Measurements from ENCODE around the gene SLC27A1.
"Not testable (repeated sequence)": the region's sequence is repeated elsewhere in the genome, so short reads cannot be mapped to it uniquely, and the experiment has no call there.

Gene SLC27A1

GRCh38 chr19:17499648-17500446 is 29.5 kb downstream of the SLC27A1 start:
- H3K9me3 ChIP-seq (ENCODE audit: low read length): no peaks in the 10 kb centered on the region
- no peak overlapping the region for H3K4me3 ChIP-seq (ENCODE audit: low read length)
- no peak overlapping the region for H2AFZ ChIP-seq (ENCODE audit: low read depth, low read length)
- H3K27me3 ChIP-seq (ENCODE audit: insufficient read depth, low read length): no peaks in the 10 kb centered on the region
- peaks cover 12% of the 10 kb centered on the region for H3K4me1 ChIP-seq (ENCODE audit: insufficient read depth, low read length)
- no peaks in the 10 kb centered on the region for H3K36me3 ChIP-seq (ENCODE audit: insufficient read depth, low read length)

GRCh38 chr19:17500447-17501198 is 30.3 kb downstream of the SLC27A1 start:
- Histone ChIP-seq H3K36me3 (ENCODE audit: insufficient read depth, low read length) (no peaks in the 10 kb centered on the region), H3K27me3 (ENCODE audit: insufficient read depth, low read length) (no peaks in the 10 kb centered on the region), H2AFZ (ENCODE audit: low read depth, low read length) (no peak overlapping the region), H3K9me3 (ENCODE audit: low read length) (no peaks in the 10 kb centered on the region), H3K4me1 (ENCODE audit: insufficient read depth, low read length) (peaks cover 12% of the 10 kb centered on the region), H3K4me3 (ENCODE audit: low read length) (no peak overlapping the region)

DNA sequence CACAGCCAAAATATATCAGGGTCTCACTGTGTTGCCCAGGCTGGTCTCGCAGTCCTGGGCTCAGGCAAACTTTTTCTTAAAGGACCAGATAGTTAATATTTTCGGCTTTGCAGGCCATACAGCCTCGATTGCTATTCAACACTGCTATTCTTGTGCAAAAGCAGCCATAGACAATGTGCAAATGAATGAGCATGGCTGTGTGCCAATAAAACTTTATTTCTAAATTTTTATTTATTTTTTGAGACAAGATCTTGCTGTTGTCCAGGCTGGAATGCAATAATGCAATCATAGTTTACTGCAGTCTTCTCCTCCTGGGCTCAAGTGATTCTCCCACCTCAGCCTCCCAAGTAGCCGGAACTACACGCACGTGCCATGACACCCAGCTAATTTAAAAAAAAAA is 32.9 kb downstream of the SLC27A1 start:
- no peaks in the 10 kb centered on the region for H3K9me3 ChIP-seq (ENCODE audit: low read length)

GRCh38 chr19:17504030-17504429 is 33.7 kb downstream of the SLC27A1 start:
- Histone ChIP-seq H3K9me3 (ENCODE audit: low read length) (no peaks in the 10 kb centered on the region), H2AFZ (ENCODE audit: low read depth, low read length) (no peak overlapping the region), H3K4me1 (ENCODE audit: insufficient read depth, low read length) (peaks cover 3% of the 10 kb centered on the region), H3K4me3 (ENCODE audit: low read length) (no peak overlapping the region), H3K36me3 (ENCODE audit: insufficient read depth, low read length) (no peaks in the 10 kb centered on the region), H3K27me3 (ENCODE audit: insufficient read depth, low read length) (no peaks in the 10 kb centered on the region)

More for the DNA sequence above, 32.9 kb downstream of the SLC27A1 start:
- Histone ChIP-seq H3K4me1 (ENCODE audit: insufficient read depth, low read length) (peaks cover 5% of the 10 kb centered on the region), H2AFZ (ENCODE audit: low read depth, low read length) (no peak overlapping the region), H3K27me3 (ENCODE audit: insufficient read depth, low read length) (no peaks in the 10 kb centered on the region), H3K4me3 (ENCODE audit: low read length) (no peak overlapping the region), H3K36me3 (ENCODE audit: insufficient read depth, low read length) (no peaks in the 10 kb centered on the region)

- H2AFZ ChIP-seq (ENCODE audit: low read depth, low read length): no peak overlapping the region
- H3K27me3 ChIP-seq (ENCODE audit: insufficient read depth, low read length): no peaks in the 10 kb centered on the region
- no peaks in the 10 kb centered on the region for H3K9me3 ChIP-seq (ENCODE audit: low read length)
- no peak overlapping the region for H3K4me3 ChIP-seq (ENCODE audit: low read length)
- H3K36me3 ChIP-seq (ENCODE audit: insufficient read depth, low read length): no peaks in the 10 kb centered on the region
- peaks cover 3% of the 10 kb centered on the region for H3K4me1 ChIP-seq (ENCODE audit: insufficient read depth, low read length)
Measured at GRCh38 chr19:17504456-17504855, 34.1 kb downstream of the SLC27A1 start.

DNA sequence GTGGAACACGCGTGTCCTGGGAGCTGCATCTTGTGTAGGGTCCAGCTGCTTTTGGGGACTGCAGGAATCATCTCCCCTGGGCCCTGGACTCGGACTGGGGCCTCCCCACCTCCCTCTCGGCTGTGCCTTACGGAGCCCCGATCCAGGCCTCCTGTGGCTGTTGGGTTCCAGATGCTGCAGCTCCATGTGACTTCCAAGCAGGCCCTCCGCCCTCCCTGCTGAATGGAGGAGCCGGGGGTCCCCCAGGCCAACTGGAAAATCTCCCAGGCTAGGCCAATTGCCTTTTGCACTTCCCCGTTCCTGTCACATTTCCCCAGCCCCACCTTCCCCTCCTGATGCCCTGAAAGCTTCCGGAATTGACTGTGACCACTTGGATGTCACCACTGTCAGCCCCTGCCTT is 34.9 kb downstream of the SLC27A1 start:
- H3K4me1 ChIP-seq (ENCODE audit: insufficient read depth, low read length): no peaks in the 10 kb centered on the region
- H3K9me3 ChIP-seq (ENCODE audit: low read length): peaks cover under 1% of the 10 kb centered on the region
- H2AFZ ChIP-seq (ENCODE audit: low read depth, low read length): no peak overlapping the region
- no peak overlapping the region for H3K4me3 ChIP-seq (ENCODE audit: low read length)
- H3K27me3 ChIP-seq (ENCODE audit: insufficient read depth, low read length): no peaks in the 10 kb centered on the region
- H3K36me3 ChIP-seq (ENCODE audit: insufficient read depth, low read length): no peaks in the 10 kb centered on the region

DNA sequence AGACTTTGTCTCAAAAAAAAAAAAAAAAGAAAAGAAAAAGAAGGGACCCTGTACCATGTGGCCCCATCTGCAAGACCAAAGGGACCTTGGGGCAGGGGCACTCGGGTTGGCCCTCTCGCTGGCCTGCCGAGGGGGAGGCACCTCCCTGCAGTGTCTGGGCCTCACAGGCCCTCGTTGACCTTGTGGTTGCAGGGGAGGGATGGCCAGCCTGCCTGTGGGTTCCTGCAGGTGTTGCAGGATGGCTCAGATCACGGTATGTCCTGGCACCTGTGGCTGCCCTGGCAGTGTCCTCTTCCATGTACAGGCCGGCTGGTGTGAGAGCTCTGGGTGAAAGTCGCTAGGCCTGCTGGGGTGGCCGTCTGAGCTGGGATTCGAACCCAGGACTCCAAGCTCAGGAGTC is 36.4 kb downstream of the SLC27A1 start:
- Histone ChIP-seq H3K27me3 (ENCODE audit: insufficient read depth, low read length) (no peaks in the 10 kb centered on the region), H3K4me3 (ENCODE audit: low read length) (no peak overlapping the region), H3K36me3 (ENCODE audit: insufficient read depth, low read length) (no peaks in the 10 kb centered on the region), H3K4me1 (ENCODE audit: insufficient read depth, low read length) (peaks cover 3% of the 10 kb centered on the region), H3K9me3 (ENCODE audit: low read length) (peaks cover 1% of the 10 kb centered on the region), H2AFZ (ENCODE audit: low read depth, low read length) (no peak overlapping the region)

GRCh38 chr19:17508558-17508933 is 38.2 kb downstream of the SLC27A1 start:
- H3K4me1 ChIP-seq (ENCODE audit: insufficient read depth, low read length): peaks cover 11% of the 10 kb centered on the region
- not testable (repeated sequence) for H3K36me3 ChIP-seq (ENCODE audit: insufficient read depth, low read length); H2AFZ ChIP-seq (ENCODE audit: low read depth, low read length); H3K9me3 ChIP-seq (ENCODE audit: low read length); H3K4me3 ChIP-seq (ENCODE audit: low read length); H3K27me3 ChIP-seq (ENCODE audit: insufficient read depth, low read length)

- Histone ChIP-seq H3K27me3 (ENCODE audit: insufficient read depth, low read length) (no peaks in the 10 kb centered on the region), H3K4me1 (ENCODE audit: insufficient read depth, low read length) (peaks cover 11% of the 10 kb centered on the region), H3K4me3 (ENCODE audit: low read length) (peak overlapping the region; percentile 69), H3K36me3 (ENCODE audit: insufficient read depth, low read length) (no peaks in the 10 kb centered on the region), H3K9me3 (ENCODE audit: low read length) (peaks cover 1% of the 10 kb centered on the region), H2AFZ (ENCODE audit: low read depth, low read length) (no peak overlapping the region)
Measured at GRCh38 chr19:17510220-17510993, 40.1 kb downstream of the SLC27A1 start.

GRCh38 chr19:17511724-17512573 is 41.6 kb downstream of the SLC27A1 start:
- H3K36me3 ChIP-seq (ENCODE audit: insufficient read depth, low read length): peaks cover 5% of the 10 kb centered on the region
- peak overlapping the region; percentile 51 for H2AFZ ChIP-seq (ENCODE audit: low read depth, low read length)
- H3K4me1 ChIP-seq (ENCODE audit: insufficient read depth, low read length): peaks cover 11% of the 10 kb centered on the region
- H3K27me3 ChIP-seq (ENCODE audit: insufficient read depth, low read length): no peaks in the 10 kb centered on the region
- peaks cover 7% of the 10 kb centered on the region for H3K9me3 ChIP-seq (ENCODE audit: low read length)
- H3K4me3 ChIP-seq (ENCODE audit: low read length): peak overlapping the region; percentile 69

DNA sequence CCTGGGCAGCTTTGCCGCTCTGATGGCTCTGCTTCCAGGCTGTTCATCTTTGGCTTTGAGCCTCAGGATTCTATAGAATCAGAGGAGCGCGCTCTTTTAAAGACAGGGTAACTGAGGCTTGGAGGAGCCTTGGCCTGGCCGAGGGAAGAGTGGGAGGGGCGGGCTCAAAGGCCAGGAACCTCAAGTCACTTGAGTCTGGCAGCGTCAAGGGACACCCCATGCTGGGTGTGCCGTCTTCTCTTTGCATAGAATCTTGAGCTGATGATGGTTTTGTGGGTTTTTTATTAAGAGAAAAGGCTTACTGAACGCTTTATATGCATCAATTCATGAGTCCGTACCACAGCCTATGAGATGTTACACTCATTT is 42.2 kb downstream of the SLC27A1 start:
- Histone ChIP-seq H2AFZ (ENCODE audit: low read depth, low read length) (peak overlapping the region; percentile 51), H3K36me3 (ENCODE audit: insufficient read depth, low read length) (peaks cover 10% of the 10 kb centered on the region), H3K9me3 (ENCODE audit: low read length) (peaks cover 13% of the 10 kb centered on the region), H3K4me3 (ENCODE audit: low read length) (peak overlapping the region; percentile 69), H3K4me1 (ENCODE audit: insufficient read depth, low read length) (peaks cover 11% of the 10 kb centered on the region), H3K27me3 (ENCODE audit: insufficient read depth, low read length) (no peaks in the 10 kb centered on the region)

DNA sequence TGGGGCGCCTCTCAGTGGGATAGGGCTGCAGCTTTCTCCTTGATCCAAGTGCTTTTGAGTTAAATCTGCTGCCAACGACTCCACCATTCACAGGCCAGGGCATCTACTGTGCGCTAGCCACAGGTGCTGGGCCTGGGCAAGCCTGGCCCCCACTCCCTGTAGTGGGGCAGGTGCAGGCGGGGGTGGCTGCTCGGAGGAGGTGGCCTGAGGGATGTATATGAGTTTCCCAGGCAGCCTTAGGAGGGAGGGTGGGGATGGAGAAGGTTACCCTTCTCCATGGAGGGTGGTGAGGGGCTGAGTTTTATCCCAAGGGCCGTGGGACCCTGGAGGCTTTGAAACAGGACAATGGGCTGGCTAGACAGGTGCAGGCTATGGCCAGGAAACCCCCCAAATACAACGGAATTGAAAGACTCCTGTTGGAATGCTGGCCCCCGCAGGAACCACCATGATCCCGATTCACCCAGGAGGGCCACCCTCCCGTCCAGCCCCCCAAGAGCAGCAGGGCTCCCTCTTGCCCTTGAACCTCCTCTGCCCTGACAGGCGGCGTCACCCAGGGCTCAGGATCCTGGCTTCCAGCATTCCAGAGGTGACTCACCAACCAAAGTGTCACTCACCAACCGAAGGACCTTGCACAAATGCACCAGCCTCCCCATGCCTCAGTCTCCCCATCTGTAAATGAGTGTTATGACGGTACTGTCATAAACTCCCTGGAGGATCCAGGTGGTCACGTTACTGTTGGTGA is 45.3 kb downstream of the SLC27A1 start:
- Histone ChIP-seq H3K27me3 (ENCODE audit: insufficient read depth, low read length) (no peaks in the 10 kb centered on the region), H3K36me3 (ENCODE audit: insufficient read depth, low read length) (peaks cover 24% of the 10 kb centered on the region), H3K4me1 (ENCODE audit: insufficient read depth, low read length) (peaks cover 10% of the 10 kb centered on the region), H3K4me3 (ENCODE audit: low read length) (no peak overlapping the region), H3K9me3 (ENCODE audit: low read length) (peaks cover 19% of the 10 kb centered on the region), H2AFZ (ENCODE audit: low read depth, low read length) (no peak overlapping the region)

Data from neuron (in vitro differentiated cells).